ENCODE results near the gene CPE. TPM values are rescaled to one million over a fixed set of nuclear protein-coding genes. Genes with fewer than 3 reads are reported as not detected.

The CPE gene
- total and polyA plus RNA-seq, 12 donors: 16.9 to 57.6 (median 26.6) TPM

DNA sequence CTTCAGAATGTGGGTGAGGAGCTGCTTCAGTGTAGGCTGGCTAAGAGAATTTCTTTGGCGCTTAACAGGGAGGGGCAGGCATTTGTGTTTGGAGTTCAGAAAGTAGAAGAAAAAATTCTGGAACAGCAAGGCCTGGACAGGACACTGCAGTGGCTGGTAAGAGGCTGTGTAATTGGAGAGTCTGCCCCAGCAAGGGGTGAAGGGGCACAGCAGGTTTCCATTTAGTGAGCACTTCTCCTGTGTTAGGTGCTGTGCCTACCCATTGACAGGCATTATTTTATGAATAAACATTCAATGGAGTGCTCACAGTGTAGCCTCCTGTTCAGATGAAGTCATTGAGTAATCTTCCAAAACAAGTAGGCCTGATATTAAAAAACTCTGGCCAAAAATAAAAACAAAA, 10.7 kb upstream of the CPE start:
- no peak for ATAC-seq
- no peaks in the 10 kb centered on the region for H3K27me3 ChIP-seq
- DNase-seq: no peak
- 79 to 87% methylated on average over 1 of the region's 1 CpG for WGBS, 2 donors
- H3K27ac ChIP-seq: no peak overlapping the region
- no peaks in the 10 kb centered on the region for H3K9me3 ChIP-seq
- TF ChIP-seq CTCF (IDR thresholded peaks at IDR 0.05): no peak
- intact Hi-C loops (cut with DNase I): loop anchor here in 1 of 10 donors (10.0 kb wide), 1 partner anchor 97 kb away; no protein-coding TSS in a partner anchor
- H3K36me3 ChIP-seq: no peaks in the 10 kb centered on the region
- no peak overlapping the region for H3K4me3 ChIP-seq
- H3K4me1 ChIP-seq: no peaks in the 10 kb centered on the region

DNA sequence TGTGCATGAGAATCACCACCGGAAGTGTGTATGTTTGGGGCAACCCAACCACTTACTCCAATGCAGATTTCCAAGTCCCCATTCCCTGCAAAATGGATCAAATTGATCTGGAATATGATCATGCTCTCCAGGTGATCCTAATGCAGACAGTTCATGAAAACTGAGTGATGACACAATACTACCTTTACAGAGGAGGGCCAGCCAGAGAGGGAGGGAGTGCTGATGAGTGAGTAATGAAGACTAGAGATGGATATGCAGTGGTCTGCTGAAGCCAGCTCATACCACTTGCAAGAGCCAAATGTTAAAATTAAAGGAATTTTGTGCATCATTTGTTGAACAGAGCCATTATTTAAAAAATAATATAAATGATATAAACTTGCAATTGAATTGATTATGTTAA, 10.2 kb upstream of the CPE start:
- Histone ChIP-seq H3K27ac (no peak overlapping the region), H3K9me3 (peaks cover 0 to under 1% (median 0%) of the 10 kb centered on the region in 11 donors), H3K4me3 (no peak overlapping the region), H3K4me1 (no peaks in the 10 kb centered on the region), H3K36me3 (no peaks in the 10 kb centered on the region), H3K27me3 (no peaks in the 10 kb centered on the region)
- intact Hi-C loops (cut with DNase I): loop anchor here in 1 of 10 donors (10.0 kb wide), 1 partner anchor 96 kb away; no protein-coding TSS in a partner anchor
- ATAC-seq (no peak), DNase-seq (no peak)
- TF ChIP-seq CTCF (IDR thresholded peaks at IDR 0.05): no peak
- 86 to 93% methylated on average over 1 of the region's 1 CpG for WGBS, 2 donors

GRCh38 chr4:165369522-165369921, 9.3 kb upstream of the CPE start:
- TF ChIP-seq CTCF (IDR thresholded peaks at IDR 0.05): no peak

GRCh38 chr4:165370530-165370929, 8.3 kb upstream of the CPE start:
- Histone ChIP-seq H3K4me1 (no peaks in the 10 kb centered on the region), H3K9me3 (peaks cover 0 to 17% (median 3%) of the 10 kb centered on the region in 11 donors), H3K27me3 (peaks cover 0 to 2% (median 0%) of the 10 kb centered on the region in 7 donors), H3K36me3 (no peaks in the 10 kb centered on the region), H3K4me3 (no peak overlapping the region), H3K27ac (no peak overlapping the region)
- 86 to 91% methylated on average over 1 of the region's 1 CpG for WGBS, 2 donors
- intact Hi-C loops (cut with DNase I): no loop called here
- no peak for TF ChIP-seq CTCF (IDR thresholded peaks at IDR 0.05)
- no peak for ATAC-seq
- DNase-seq: no peak

More at GRCh38 chr4:165369522-165369921, 9.3 kb upstream of the CPE start:
- H3K9me3 ChIP-seq: peaks cover 0 to 10% (median 0%) of the 10 kb centered on the region in 11 donors
- ATAC-seq: no peak
- no peaks in the 10 kb centered on the region for H3K27me3 ChIP-seq
- H3K4me1 ChIP-seq: no peaks in the 10 kb centered on the region
- no peaks in the 10 kb centered on the region for H3K36me3 ChIP-seq
- intact Hi-C loops (cut with DNase I): loop anchor here in 1 of 10 donors (10.0 kb wide), 1 partner anchor 95 kb away; no protein-coding TSS in a partner anchor
- H3K4me3 ChIP-seq: no peak overlapping the region
- DNase-seq: no peak
- no peak overlapping the region for H3K27ac ChIP-seq
- WGBS, 2 donors: 68 to 86% methylated on average over 5 of the region's 5 CpGs

Data from heart right ventricle (tissue), 16 donors.